HG02970 (cell line): ENCODE results near the gene SORL1.

Experiments
- ATAC-seq: cut with Tn5 transposase; IDR thresholded peaks from one replicate; pipeline ENCODE4 v1.9.1; 2021; ENCODE audit warnings: mild to moderate bottlenecking, moderate library complexity, moderate number of reproducible peaks; ENCODE audit not compliant: unreplicated experiment, low FRiP score

Gene SORL1

GRCh38 chr11:121530257-121530656, 78.1 kb downstream of the SORL1 start:
- no peak for ATAC-seq

GRCh38 chr11:121533601-121534000, 81.5 kb downstream of the SORL1 start:
- ATAC-seq, result no peak

GRCh38 chr11:121534131-121535093, 82.3 kb downstream of the SORL1 start:
- ATAC-seq, result no peak

- no peak for ATAC-seq
Measured at GRCh38 chr11:121535129-121535796, 83.1 kb downstream of the SORL1 start.

- ATAC-seq, result no peak
Measured at GRCh38 chr11:121536126-121536525, 84.0 kb downstream of the SORL1 start.

GRCh38 chr11:121538054-121538453, 85.9 kb downstream of the SORL1 start:
- ATAC-seq, result no peak

- no peak for ATAC-seq
Measured at GRCh38 chr11:121539000-121539399, 86.9 kb downstream of the SORL1 start.

- ATAC-seq, result no peak
Measured at GRCh38 chr11:121540627-121541026, 88.5 kb downstream of the SORL1 start.

GRCh38 chr11:121543836-121544380, 91.8 kb downstream of the SORL1 start:
- ATAC-seq, result no peak

GRCh38 chr11:121544956-121545355, 92.8 kb downstream of the SORL1 start:
- ATAC-seq, result no peak

- ATAC-seq, result no peak
Measured at GRCh38 chr11:121547574-121547973, 95.5 kb downstream of the SORL1 start.

GRCh38 chr11:121550247-121551030, 98.3 kb downstream of the SORL1 start:
- no peak for ATAC-seq

GRCh38 chr11:121551463-121551862, 99.3 kb downstream of the SORL1 start:
- no peak for ATAC-seq

- no peak for ATAC-seq
Measured at GRCh38 chr11:121552154-121552553, 100.0 kb downstream of the SORL1 start.

- no peak for ATAC-seq
Measured at GRCh38 chr11:121552644-121553043, 100.5 kb downstream of the SORL1 start.

GRCh38 chr11:121553389-121553788, 101.3 kb downstream of the SORL1 start:
- ATAC-seq, result no peak

- no peak for ATAC-seq
Measured at GRCh38 chr11:121553806-121554205, 101.7 kb downstream of the SORL1 start.

GRCh38 chr11:121554552-121554951, 102.4 kb downstream of the SORL1 start:
- ATAC-seq, result no peak

GRCh38 chr11:121555121-121555520, 103.0 kb downstream of the SORL1 start:
- no peak for ATAC-seq

GRCh38 chr11:121556937-121557336, 104.8 kb downstream of the SORL1 start:
- no peak for ATAC-seq

GRCh38 chr11:121557348-121557747, 105.2 kb downstream of the SORL1 start:
- no peak for ATAC-seq
